DND-41 (cell line): ENCODE data around the gene PTPRN2.

Experiments
- CTCF ChIP-seq: IDR thresholded peaks from 2 replicates; pipeline ENCODE4 v1.5.1; 2012; ENCODE audit warnings: borderline replicate concordance, low read length, moderate library complexity, mild to moderate bottlenecking; ENCODE audit not compliant: poor library complexity, severe bottlenecking; ENCODE audit errors: extremely low read depth
- EZH2 ChIP-seq: IDR thresholded peaks from 3 replicates; pipeline ENCODE4 v1.6.1; 2012; ENCODE audit warnings: borderline replicate concordance, low read depth, mild to moderate bottlenecking, moderate library complexity, low read length, inconsistent platforms; ENCODE audit not compliant: severe bottlenecking

GRCh38 chr7:158244430-158244829, 343.2 kb downstream of the PTPRN2 start:
- TF ChIP-seq EZH2 (no peak), CTCF (no peak)
